Testis (tissue), 3 donors: ENCODE data around the gene DHODH. TPM values are rescaled to one million over a fixed set of nuclear protein-coding genes. Genes with fewer than 3 reads are reported as not detected.

Source experiments
- DNase-seq: peaks from one replicate; pipeline ENCODE4 v3.0.0-alpha.2; 2019
- H3K27ac ChIP-seq, 2 donors: fragments of 200-600 bp; sonication (generic); one replicate each; pipeline ENCODE4 v1.5.1; 2019
- H3K27me3 ChIP-seq: fragments of 200-600 bp; sonication (generic); one replicate; pipeline ENCODE4 v1.5.1; 2019
- H3K36me3 ChIP-seq: fragments of 200-600 bp; sonication (generic); one replicate; pipeline ENCODE4 v1.5.1; 2017; ENCODE audit warnings: low read depth; ENCODE audit errors: missing control alignments
- H3K4me1 ChIP-seq: fragments of 200-600 bp; sonication (generic); one replicate; pipeline ENCODE4 v1.5.1; 2019
- H3K4me3 ChIP-seq, 2 donors: fragments of 200-600 bp; sonication (generic); one replicate each; pipeline ENCODE4 v1.5.1; 2017 to 2019
- H3K9me3 ChIP-seq: fragments of 200-600 bp; sonication (generic); one replicate; pipeline ENCODE4 v1.5.1; 2017
- CTCF ChIP-seq, 3 experiments: fragments of 450-650 bp in 2 of 3; fragments of 200-600 bp in 1 of 3; sonication (generic) in 1 of 3; IDR thresholded peaks; one replicate each; pipeline ENCODE4 v1.5.1; 2016 to 2019; ENCODE audit warnings: antibody characterized with exemption in 3 of 3, mild to moderate bottlenecking in 2 of 3, moderate library complexity in 1 of 3
- POLR2A ChIP-seq: fragments of 450-650 bp; IDR thresholded peaks from one replicate; pipeline ENCODE4 v1.6.1; 2017; ENCODE audit warnings: antibody characterized with exemption, mild to moderate bottlenecking, moderate library complexity
- WGBS, 2 donors: methylation state at CpG; one replicate each; pipeline ENCODE4 v1.1.5; 2018; 5-methylcytosine and 5-hydroxymethylcytosine counted together
- intact Hi-C: fragments of 100-400 bp; cut with DNase I; formaldehyde crosslinking; loops from one replicate; pipeline ENCODE4 v1.15.1; 2023; ENCODE audit warnings: low total_unique reads
- polyA plus RNA-seq: library from polyadenylated mRNA; stranded (reverse); fragments of 350-450 nt; fragmentation: Illumina TruSeq; extraction: RNeasy Lipid Tissue Mini Kit (QIAGEN cat#74804); gene quantifications from one replicate; pipeline ENCODE4 v1.2.3, GENCODE V29; 2014; ENCODE audit warnings: low read depth, low replicate concordance; ENCODE audit not compliant: insufficient read depth
- total RNA-seq, 2 donors: library from RNA; depleted of rRNA; stranded (reverse); fragments of >200 nt; gene quantifications; one replicate each; pipeline ENCODE4 v1.2.3, GENCODE V29; 2016

DHODH gene
- total and polyA plus RNA-seq, 3 donors from 2014 or later, result 7.8 to 11.4 (median 9.1) TPM

- 80 to 85% methylated on average over 6 of the region's 6 CpGs for WGBS, 2 donors
- Histone ChIP-seq H3K36me3 (no peaks in the 10 kb centered on the region), H3K9me3 (no peaks in the 10 kb centered on the region), H3K27ac (no peak overlapping the region), H3K4me3 (no peak overlapping the region), H3K4me1 (peaks cover 5% of the 10 kb centered on the region), H3K27me3 (no peaks in the 10 kb centered on the region)
- TF ChIP-seq CTCF (IDR thresholded peaks at IDR 0.05) (no peak), POLR2A (no peak)
- DNase-seq, result no peak
- intact Hi-C loops, result no loop called here
Measured at GRCh38 chr16:72027669-72028378, 19.3 kb downstream of the DHODH start.

- peaks cover 5% of the 10 kb centered on the region for H3K4me1 ChIP-seq
- no peaks in the 10 kb centered on the region for H3K36me3 ChIP-seq
- DNase-seq, result no peak
- intact Hi-C loops, result no loop called here
- H3K4me3 ChIP-seq, result no peak overlapping the region
- WGBS, 2 donors, result 79 to 80% methylated on average over 7 of the region's 7 CpGs
- no peak for TF ChIP-seq CTCF (IDR thresholded peaks at IDR 0.05)
- TF ChIP-seq POLR2A, result no peak
- H3K9me3 ChIP-seq, result no peaks in the 10 kb centered on the region
- H3K27ac ChIP-seq, result no peak overlapping the region
- no peaks in the 10 kb centered on the region for H3K27me3 ChIP-seq
Measured at GRCh38 chr16:72029567-72030271, 21.2 kb downstream of the DHODH start.

GRCh38 chr16:72033437-72033836 lies 24.9 kb downstream of the DHODH start:
- intact Hi-C loops, result no loop called here
- Histone ChIP-seq H3K27ac (no peak overlapping the region), H3K4me3 (no peak overlapping the region), H3K4me1 (peaks cover 5% of the 10 kb centered on the region), H3K27me3 (no peaks in the 10 kb centered on the region), H3K9me3 (no peaks in the 10 kb centered on the region), H3K36me3 (no peaks in the 10 kb centered on the region)
- WGBS, 2 donors, result 83 to 92% methylated on average over 4 of the region's 4 CpGs
- DNase-seq, result no peak
- TF ChIP-seq POLR2A (no peak), CTCF (IDR thresholded peaks at IDR 0.05) (no peak)

- no peaks in the 10 kb centered on the region for H3K4me1 ChIP-seq
- no peaks in the 10 kb centered on the region for H3K27me3 ChIP-seq
- intact Hi-C loops, result no loop called here
- DNase-seq, result no peak
- no peaks in the 10 kb centered on the region for H3K9me3 ChIP-seq
- no peak overlapping the region for H3K27ac ChIP-seq
- no peaks in the 10 kb centered on the region for H3K36me3 ChIP-seq
- 76 to 81% methylated on average over 5 of the region's 5 CpGs for WGBS, 2 donors
- TF ChIP-seq CTCF (IDR thresholded peaks at IDR 0.05) (no peak), POLR2A (no peak)
- no peak overlapping the region for H3K4me3 ChIP-seq
Measured at GRCh38 chr16:72036098-72036497, 27.6 kb downstream of the DHODH start.
